HFFc6 (cell line): ENCODE results near the gene DENND1A. TPM values are rescaled to one million over a fixed set of nuclear protein-coding genes. Genes with fewer than 3 reads are reported as not detected.

ENCODE experiments used
- DNase-seq: peaks from one replicate; pipeline ENCODE4 v3.0.0-alpha.2; 2018
- H3K27ac Mint-ChIP-seq: 2 replicates; pipeline ENCODE4 v1.8.0; 2020; ENCODE audit warnings: mild to moderate bottlenecking, mixed read lengths
- H3K27me3 Mint-ChIP-seq: 2 replicates; pipeline ENCODE4 v1.8.0; 2021; ENCODE audit warnings: mild to moderate bottlenecking, moderate library complexity, mixed read lengths; ENCODE audit not compliant: insufficient read depth
- H3K36me3 Mint-ChIP-seq: 2 replicates; pipeline ENCODE4 v1.8.0; 2021; ENCODE audit warnings: low read depth, mixed read lengths
- H3K4me1 Mint-ChIP-seq: 2 replicates; pipeline ENCODE4 v1.8.0; 2020; ENCODE audit warnings: low read depth, mixed read lengths
- H3K4me3 Mint-ChIP-seq: 2 replicates; pipeline ENCODE4 v1.8.0; 2020; ENCODE audit warnings: mild to moderate bottlenecking, moderate library complexity, mixed read lengths
- H3K9me3 Mint-ChIP-seq: 2 replicates; pipeline ENCODE4 v1.8.0; 2020; ENCODE audit warnings: mild to moderate bottlenecking, mixed read lengths
- CTCF ChIP-seq: fragments of 200-600 bp; sonication (generic); IDR thresholded peaks from 2 replicates; pipeline ENCODE4 v1.5.0; 2021; ENCODE audit warnings: antibody characterized with exemption, mild to moderate bottlenecking
- total RNA-seq, 6 experiments: library from RNA; stranded (reverse); fragmentation: NEBNext Ultra II Directional; extraction: Animal tissue kit (Norgen Biotek cat#: 25700); gene quantifications; 2 replicates in 1 of 6; 3 replicates in 5 of 6; pipeline ENCODE4 v1.2.3, GENCODE V29; 2021

Gene DENND1A
- total RNA-seq, 6 experiments from 2014 or later, result 25.4 to 38.3 (median 30.3) TPM

GRCh38 chr9:123571240-123571639 lies 358.7 kb downstream of the DENND1A start:
- no peaks in the 10 kb centered on the region for H3K9me3 Mint-ChIP-seq
- no peak for TF ChIP-seq CTCF
- no peak overlapping the region for H3K4me3 Mint-ChIP-seq
- H3K36me3 Mint-ChIP-seq, result peaks cover 14% of the 10 kb centered on the region
- H3K4me1 Mint-ChIP-seq, result peaks cover 20% of the 10 kb centered on the region
- H3K27ac Mint-ChIP-seq, result no peak overlapping the region; the same call in 1 of the 2 replicates
- no peak for DNase-seq
- H3K27me3 Mint-ChIP-seq, result peaks cover 1% of the 10 kb centered on the region; the same call in 1 of the 2 replicates

- H3K27ac Mint-ChIP-seq, result peak overlapping the region; percentile 67
- H3K27me3 Mint-ChIP-seq, result peaks cover 3% of the 10 kb centered on the region; the same call in 1 of the 2 replicates
- peak; percentile 23 for DNase-seq
- no peak for TF ChIP-seq CTCF
- peak overlapping the region; percentile 58 for H3K4me3 Mint-ChIP-seq
- peaks cover 8% of the 10 kb centered on the region; the same call in 1 of the 2 replicates for H3K36me3 Mint-ChIP-seq
- no peaks in the 10 kb centered on the region for H3K9me3 Mint-ChIP-seq
- H3K4me1 Mint-ChIP-seq, result peaks cover 20% of the 10 kb centered on the region
Measured at GRCh38 chr9:123568691-123569688, 360.9 kb downstream of the DENND1A start.

GRCh38 chr9:123567013-123567412 lies 362.9 kb downstream of the DENND1A start:
- no peaks in the 10 kb centered on the region for H3K9me3 Mint-ChIP-seq
- no peak overlapping the region for H3K4me3 Mint-ChIP-seq
- H3K27me3 Mint-ChIP-seq, result peaks cover 3% of the 10 kb centered on the region; the same call in 1 of the 2 replicates
- peaks cover 11% of the 10 kb centered on the region for H3K36me3 Mint-ChIP-seq
- no peak for TF ChIP-seq CTCF
- no peak overlapping the region for H3K27ac Mint-ChIP-seq
- no peak for DNase-seq
- H3K4me1 Mint-ChIP-seq, result peaks cover 38% of the 10 kb centered on the region

GRCh38 chr9:123564652-123565051 lies 365.3 kb downstream of the DENND1A start:
- H3K27ac Mint-ChIP-seq, result no peak overlapping the region
- no peak for DNase-seq
- no peak overlapping the region for H3K4me3 Mint-ChIP-seq
- H3K27me3 Mint-ChIP-seq, result peaks cover 3% of the 10 kb centered on the region; the same call in 1 of the 2 replicates
- no peak for TF ChIP-seq CTCF
- peaks cover 36% of the 10 kb centered on the region for H3K4me1 Mint-ChIP-seq
- no peaks in the 10 kb centered on the region for H3K9me3 Mint-ChIP-seq
- H3K36me3 Mint-ChIP-seq, result peaks cover 26% of the 10 kb centered on the region

- H3K9me3 Mint-ChIP-seq, result no peaks in the 10 kb centered on the region
- H3K36me3 Mint-ChIP-seq, result peaks cover 21% of the 10 kb centered on the region
- 0 out of 2 replicates have a peak overlapping the region, but pooled peaks have one; percentile 1 for H3K4me3 Mint-ChIP-seq
- peak overlapping the region; percentile 73 for H3K27ac Mint-ChIP-seq
- H3K27me3 Mint-ChIP-seq, result peaks cover 3% of the 10 kb centered on the region; the same call in 1 of the 2 replicates
- TF ChIP-seq CTCF, result no peak
- peak; percentile 92 for DNase-seq
- H3K4me1 Mint-ChIP-seq, result peaks cover 22% of the 10 kb centered on the region
Measured at GRCh38 chr9:123562844-123563346, 367.0 kb downstream of the DENND1A start.
